Natural killer cell (primary cell): ENCODE results near the gene FLT1. TPM values are rescaled to one million over a fixed set of nuclear protein-coding genes. Genes with fewer than 3 reads are reported as not detected.

ENCODE experiments used
- ATAC-seq, 3 donors: fragments of 150-1000 bp in 2 of 3; fragments of 200-7000 bp in 1 of 3; cut with Tn5 transposase; 1 replicate in 1 of 3; 2 replicates in 2 of 3; pipeline ENCODE4 v1.10.0; 2021; ENCODE audit warnings: mild to moderate bottlenecking in 2 of 3, moderate library complexity in 2 of 3
- DNase-seq, 2 donors: peaks; one replicate each; pipeline versions ENCODE4 v3.0.0 to v3.0.0-alpha.2; 2013 to 2021; ENCODE audit warnings: mixed read lengths in 1 of 2
- H3K27ac ChIP-seq: one replicate; pipeline ENCODE4 v1.5.1; 2013; ENCODE audit warnings: mild to moderate bottlenecking, low read length
- H3K27me3 ChIP-seq: one replicate; pipeline ENCODE4 v1.6.1; 2013; ENCODE audit warnings: low read length; ENCODE audit not compliant: control insufficient read depth, insufficient read depth
- H3K36me3 ChIP-seq: one replicate; pipeline ENCODE4 v1.6.1; 2013; ENCODE audit warnings: low read length; ENCODE audit not compliant: control insufficient read depth, insufficient read depth
- H3K4me1 ChIP-seq: one replicate; pipeline ENCODE4 v1.6.1; 2013; ENCODE audit warnings: low read length; ENCODE audit not compliant: control insufficient read depth, insufficient read depth
- H3K4me3 ChIP-seq: one replicate; pipeline ENCODE4 v1.5.1; 2013; ENCODE audit warnings: low read length
- H3K9me3 ChIP-seq: one replicate; pipeline ENCODE4 v1.6.1; 2013; ENCODE audit warnings: low read length; ENCODE audit not compliant: control insufficient read depth, insufficient read depth
- H3K27ac Mint-ChIP-seq, 2 donors: one replicate each; pipeline ENCODE4 v1.8.0; 2022; ENCODE audit warnings: mild to moderate bottlenecking in 2 of 2, mixed read lengths in 2 of 2, moderate library complexity in 1 of 2
- H3K27me3 Mint-ChIP-seq, 2 donors: one replicate each; pipeline ENCODE4 v1.8.0; 2022; ENCODE audit warnings: low read depth in 2 of 2, mixed read lengths in 2 of 2
- H3K36me3 Mint-ChIP-seq: one replicate; pipeline ENCODE4 v1.8.0; 2022; ENCODE audit warnings: mixed read lengths
- H3K4me1 Mint-ChIP-seq, 2 donors: one replicate each; pipeline ENCODE4 v1.8.0; 2022; ENCODE audit warnings: mixed read lengths in 2 of 2
- H3K4me3 Mint-ChIP-seq: one replicate; pipeline ENCODE4 v1.8.0; 2022; ENCODE audit warnings: mild to moderate bottlenecking, moderate library complexity, mixed read lengths
- H3K9me3 Mint-ChIP-seq, 2 donors: one replicate each; pipeline ENCODE4 v1.8.0; 2022; ENCODE audit warnings: mixed read lengths in 2 of 2
- WGBS: methylation state at CpG from one replicate; pipeline ENCODE4 v1.1.7; 2013; ENCODE audit warnings: missing lambda C conversion rate; ENCODE audit not compliant: insufficient coverage; 5-methylcytosine and 5-hydroxymethylcytosine counted together
- intact Hi-C: fragments of 100-400 bp; cut with micrococcal nuclease; formaldehyde crosslinking; loops from one replicate; pipeline ENCODE4 v1.14.2; 2022
- total RNA-seq, 4 donors: library from RNA; stranded (reverse); fragments of 120-200 nt in 1 of 4; gene quantifications; one replicate each; pipeline versions ENCODE4 v1.2.3 to v1.2.4, GENCODE V29; 2013 to 2022
- TF ChIP-seq, protein P1 (sequence below): fragments of 200-600 bp; IDR thresholded peaks from one replicate; pipeline ENCODE4 v1.8.0; 2022; ENCODE audit warnings: antibody characterized with exemption

FLT1 gene
- total RNA-seq, 3 donors from 2014 or later (not counting 1 experiment from before 2014, with no cell fraction given) = 0.05 to 0.43 (median 0.07) TPM

- Histone ChIP-seq H3K27me3 (no peaks in the 10 kb centered on the region), H3K4me3 (no peak overlapping the region), H3K27ac (no peak overlapping the region), H3K9me3 (no peaks in the 10 kb centered on the region), H3K36me3 (no peaks in the 10 kb centered on the region), H3K4me1 (peaks cover 16% of the 10 kb centered on the region)
- peaks cover 23 to 36% of the 10 kb centered on the region in 2 donors for H3K4me1 Mint-ChIP-seq
- no peak for DNase-seq
- no peak for ATAC-seq
- intact Hi-C loops = no loop called here
- no peak overlapping the region for H3K27ac Mint-ChIP-seq
- H3K36me3 Mint-ChIP-seq = no peaks in the 10 kb centered on the region
- peaks cover 0 to under 1% of the 10 kb centered on the region in 2 donors for H3K27me3 Mint-ChIP-seq
- H3K4me3 Mint-ChIP-seq = no peak overlapping the region
- TF ChIP-seq, protein P1, sequence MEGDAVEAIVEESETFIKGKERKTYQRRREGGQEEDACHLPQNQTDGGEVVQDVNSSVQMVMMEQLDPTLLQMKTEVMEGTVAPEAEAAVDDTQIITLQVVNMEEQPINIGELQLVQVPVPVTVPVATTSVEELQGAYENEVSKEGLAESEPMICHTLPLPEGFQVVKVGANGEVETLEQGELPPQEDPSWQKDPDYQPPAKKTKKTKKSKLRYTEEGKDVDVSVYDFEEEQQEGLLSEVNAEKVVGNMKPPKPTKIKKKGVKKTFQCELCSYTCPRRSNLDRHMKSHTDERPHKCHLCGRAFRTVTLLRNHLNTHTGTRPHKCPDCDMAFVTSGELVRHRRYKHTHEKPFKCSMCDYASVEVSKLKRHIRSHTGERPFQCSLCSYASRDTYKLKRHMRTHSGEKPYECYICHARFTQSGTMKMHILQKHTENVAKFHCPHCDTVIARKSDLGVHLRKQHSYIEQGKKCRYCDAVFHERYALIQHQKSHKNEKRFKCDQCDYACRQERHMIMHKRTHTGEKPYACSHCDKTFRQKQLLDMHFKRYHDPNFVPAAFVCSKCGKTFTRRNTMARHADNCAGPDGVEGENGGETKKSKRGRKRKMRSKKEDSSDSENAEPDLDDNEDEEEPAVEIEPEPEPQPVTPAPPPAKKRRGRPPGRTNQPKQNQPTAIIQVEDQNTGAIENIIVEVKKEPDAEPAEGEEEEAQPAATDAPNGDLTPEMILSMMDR = no peak
- WGBS = 94% methylated on average over 4 of the region's 4 CpGs
- no peaks in the 10 kb centered on the region for H3K9me3 Mint-ChIP-seq
Measured at GRCh38 chr13:28420704-28421103, 74.2 kb downstream of the FLT1 start.

DNA sequence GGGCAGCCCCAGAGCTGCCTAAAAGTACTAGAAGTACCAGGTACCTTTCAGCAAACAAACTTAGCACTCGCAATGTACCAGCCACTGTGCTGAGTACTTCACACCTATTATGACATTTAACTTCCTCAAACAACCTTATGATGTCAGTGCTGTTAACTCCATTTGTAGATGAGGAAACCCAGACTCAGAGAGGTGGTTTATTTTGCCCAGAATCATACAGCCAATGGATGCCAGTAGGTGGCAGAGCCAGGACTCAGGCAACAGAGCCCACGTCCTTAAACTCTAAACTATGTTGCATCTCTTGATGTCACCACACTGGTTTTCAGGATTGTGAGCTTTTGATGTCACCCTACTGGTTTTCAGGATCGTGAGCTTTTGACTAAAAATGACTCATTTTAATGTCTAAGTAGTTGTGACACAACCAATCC, 78.9 kb downstream of the FLT1 start:
- Mint-ChIP-seq H3K4me1 (peaks cover 9 to 13% of the 10 kb centered on the region in 2 donors), H3K36me3 (no peaks in the 10 kb centered on the region), H3K27me3 (no peaks in the 10 kb centered on the region), H3K9me3 (no peaks in the 10 kb centered on the region), H3K27ac (no peak overlapping the region), H3K4me3 (no peak overlapping the region)
- TF ChIP-seq, protein P1 = no peak
- Histone ChIP-seq H3K27me3 (no peaks in the 10 kb centered on the region), H3K4me1 (no peaks in the 10 kb centered on the region), H3K36me3 (no peaks in the 10 kb centered on the region), H3K27ac (no peak overlapping the region), H3K9me3 (no peaks in the 10 kb centered on the region), H3K4me3 (no peak overlapping the region)
- intact Hi-C loops = no loop called here
- DNase-seq = peak in 1 of 2 donors; percentile 10
- ATAC-seq = peak; percentile 72 to 79 (median 73)
- 65% methylated on average over 3 of the region's 3 CpGs for WGBS

DNA sequence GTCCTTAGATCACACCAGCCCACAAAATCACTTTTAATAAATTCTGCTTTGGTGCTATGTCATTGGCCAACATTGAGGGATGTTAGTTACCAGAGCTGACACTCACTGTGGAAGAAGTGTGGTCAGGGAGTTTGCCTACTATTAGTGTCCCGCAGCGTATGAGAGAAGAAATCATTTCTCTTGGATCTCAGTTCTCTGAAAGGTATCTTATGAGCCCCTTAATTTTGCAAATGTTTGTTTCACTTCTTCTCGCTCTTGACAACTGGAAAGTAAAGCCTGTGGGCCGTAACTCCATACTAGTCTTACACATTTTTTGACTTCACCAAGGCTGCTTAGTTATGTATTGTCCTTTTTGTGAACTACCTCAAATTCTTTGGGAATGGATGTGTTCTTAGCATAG, 80.9 kb downstream of the FLT1 start:
- intact Hi-C loops = no loop called here
- no peaks in the 10 kb centered on the region for H3K36me3 ChIP-seq
- TF ChIP-seq, protein P1 = no peak
- no peaks in the 10 kb centered on the region for H3K9me3 ChIP-seq
- no peaks in the 10 kb centered on the region for H3K27me3 ChIP-seq
- peaks cover 4% of the 10 kb centered on the region for H3K4me1 ChIP-seq
- H3K27ac ChIP-seq = no peak overlapping the region
- ATAC-seq = no peak
- WGBS = 78% methylated on average over 3 of the region's 4 CpGs
- Mint-ChIP-seq H3K9me3 (no peaks in the 10 kb centered on the region), H3K36me3 (no peaks in the 10 kb centered on the region), H3K4me1 (peaks cover 15 to 23% of the 10 kb centered on the region in 2 donors), H3K4me3 (no peak overlapping the region), H3K27ac (no peak overlapping the region), H3K27me3 (peaks cover 0 to 5% of the 10 kb centered on the region in 2 donors)
- no peak for DNase-seq
- no peak overlapping the region for H3K4me3 ChIP-seq

GRCh38 chr13:28412981-28413380, 81.9 kb downstream of the FLT1 start:
- ATAC-seq = no peak
- no peaks in the 10 kb centered on the region for H3K27me3 ChIP-seq
- H3K9me3 ChIP-seq = no peaks in the 10 kb centered on the region
- TF ChIP-seq, protein P1 = no peak
- Mint-ChIP-seq H3K36me3 (no peaks in the 10 kb centered on the region), H3K27me3 (peaks cover 0 to 5% of the 10 kb centered on the region in 2 donors), H3K4me1 (peaks cover 25 to 33% of the 10 kb centered on the region in 2 donors), H3K9me3 (no peaks in the 10 kb centered on the region), H3K4me3 (no peak overlapping the region), H3K27ac (no peak overlapping the region)
- WGBS = 76% methylated on average over 8 of the region's 8 CpGs
- no peak for DNase-seq
- H3K36me3 ChIP-seq = no peaks in the 10 kb centered on the region
- H3K4me3 ChIP-seq = no peak overlapping the region
- intact Hi-C loops = no loop called here
- H3K27ac ChIP-seq = no peak overlapping the region
- peaks cover 12% of the 10 kb centered on the region for H3K4me1 ChIP-seq
